Activated naive CD8-positive, alpha-beta T cell treated with anti-CD3 and anti-CD28 coated beads, Interleukin-2, amount 50 U/mL, for 24 hours (primary cell): Measurements from ENCODE around the gene CTRL.
"Not testable (repeated sequence)": the region's sequence is repeated elsewhere in the genome, so short reads cannot be mapped to it uniquely, and the experiment has no call there.

Experiments
- ATAC-seq: fragments of 150-1000 bp; cut with Tn5 transposase; one replicate; pipeline ENCODE4 v1.10.0; 2021
- DNase-seq: peaks from one replicate; pipeline ENCODE4 v3.0.0; 2021
- H3K27ac Mint-ChIP-seq: one replicate; pipeline ENCODE4 v1.8.0; 2021; ENCODE audit warnings: mild to moderate bottlenecking, mixed read lengths
- H3K27me3 Mint-ChIP-seq: one replicate; pipeline ENCODE4 v1.8.0; 2021; ENCODE audit warnings: mixed read lengths
- H3K36me3 Mint-ChIP-seq: one replicate; pipeline ENCODE4 v1.8.0; 2021; ENCODE audit warnings: low read depth, mixed read lengths
- H3K4me1 Mint-ChIP-seq: one replicate; pipeline ENCODE4 v1.8.0; 2021; ENCODE audit warnings: mixed read lengths
- H3K4me3 Mint-ChIP-seq: one replicate; pipeline ENCODE4 v1.8.0; 2021; ENCODE audit warnings: mild to moderate bottlenecking, moderate library complexity, mixed read lengths
- H3K9me3 Mint-ChIP-seq: one replicate; pipeline ENCODE4 v1.8.0; 2021; ENCODE audit warnings: mixed read lengths

The CTRL gene

GRCh38 chr16:67939507-67940445, 8.1 kb upstream of the CTRL start:
- Mint-ChIP-seq H3K36me3 (peaks cover 24% of the 10 kb centered on the region), H3K27me3 (no peaks in the 10 kb centered on the region), H3K9me3 (no peaks in the 10 kb centered on the region)

GRCh38 chr16:67937713-67938112, 6.1 kb upstream of the CTRL start:
- not testable (repeated sequence) for H3K27me3 Mint-ChIP-seq, ATAC-seq, H3K9me3 Mint-ChIP-seq, DNase-seq
- peaks cover 49% of the 10 kb centered on the region for H3K4me1 Mint-ChIP-seq
- H3K27ac Mint-ChIP-seq: peak overlapping the region; percentile 100
- peak overlapping the region; percentile 100 for H3K4me3 Mint-ChIP-seq
- H3K36me3 Mint-ChIP-seq: peaks cover 37% of the 10 kb centered on the region

More at GRCh38 chr16:67939507-67940445, 8.1 kb upstream of the CTRL start:
- DNase-seq: peak; percentile 74
- peaks cover 42% of the 10 kb centered on the region for H3K4me1 Mint-ChIP-seq
- H3K4me3 Mint-ChIP-seq: peak overlapping the region; percentile 29
- peak; percentile 33 for ATAC-seq
- H3K27ac Mint-ChIP-seq: peak overlapping the region; percentile 78

DNA sequence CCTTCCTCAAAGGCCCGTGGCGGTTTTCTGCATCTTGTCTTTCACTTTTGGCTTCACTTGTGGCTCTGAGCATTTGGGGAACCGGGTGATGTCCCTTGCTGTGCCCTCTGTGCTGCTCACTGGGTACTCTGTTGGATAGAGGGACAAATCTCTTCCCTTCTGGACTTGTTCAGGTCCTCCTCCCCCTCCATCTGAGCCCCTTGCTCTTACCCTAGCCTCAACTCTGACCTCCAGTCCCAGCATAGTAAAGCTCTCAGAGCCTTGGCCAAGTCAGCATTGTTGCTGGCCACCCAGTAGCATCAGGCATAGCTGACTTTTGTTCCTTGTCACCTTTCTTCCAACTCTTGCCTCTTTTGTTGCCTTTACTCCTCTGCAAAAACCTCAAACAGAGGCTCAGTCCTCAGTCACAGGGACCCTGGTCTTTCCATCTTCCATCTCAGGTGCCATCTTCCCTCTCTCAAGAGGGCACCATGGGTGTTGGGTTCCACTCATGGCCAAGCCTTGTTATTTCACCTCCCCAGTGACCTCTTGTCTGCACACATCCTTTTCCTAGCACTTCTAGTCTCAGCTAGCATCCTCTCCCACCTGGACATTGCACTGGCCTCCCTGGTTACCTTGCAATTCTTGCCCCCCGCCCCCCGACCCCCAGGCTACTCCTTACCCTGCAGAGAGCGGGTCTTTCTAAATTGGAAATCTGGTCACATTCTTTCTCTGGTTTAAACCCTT, 5.4 kb upstream of the CTRL start:
- Mint-ChIP-seq H3K4me1 (peaks cover 47% of the 10 kb centered on the region), H3K27me3 (no peaks in the 10 kb centered on the region), H3K4me3 (peak overlapping the region; percentile 100), H3K9me3 (no peaks in the 10 kb centered on the region), H3K27ac (peak overlapping the region; percentile 100), H3K36me3 (peaks cover 40% of the 10 kb centered on the region)
- DNase-seq (peak; percentile 74), ATAC-seq (peak; percentile 44)

DNA sequence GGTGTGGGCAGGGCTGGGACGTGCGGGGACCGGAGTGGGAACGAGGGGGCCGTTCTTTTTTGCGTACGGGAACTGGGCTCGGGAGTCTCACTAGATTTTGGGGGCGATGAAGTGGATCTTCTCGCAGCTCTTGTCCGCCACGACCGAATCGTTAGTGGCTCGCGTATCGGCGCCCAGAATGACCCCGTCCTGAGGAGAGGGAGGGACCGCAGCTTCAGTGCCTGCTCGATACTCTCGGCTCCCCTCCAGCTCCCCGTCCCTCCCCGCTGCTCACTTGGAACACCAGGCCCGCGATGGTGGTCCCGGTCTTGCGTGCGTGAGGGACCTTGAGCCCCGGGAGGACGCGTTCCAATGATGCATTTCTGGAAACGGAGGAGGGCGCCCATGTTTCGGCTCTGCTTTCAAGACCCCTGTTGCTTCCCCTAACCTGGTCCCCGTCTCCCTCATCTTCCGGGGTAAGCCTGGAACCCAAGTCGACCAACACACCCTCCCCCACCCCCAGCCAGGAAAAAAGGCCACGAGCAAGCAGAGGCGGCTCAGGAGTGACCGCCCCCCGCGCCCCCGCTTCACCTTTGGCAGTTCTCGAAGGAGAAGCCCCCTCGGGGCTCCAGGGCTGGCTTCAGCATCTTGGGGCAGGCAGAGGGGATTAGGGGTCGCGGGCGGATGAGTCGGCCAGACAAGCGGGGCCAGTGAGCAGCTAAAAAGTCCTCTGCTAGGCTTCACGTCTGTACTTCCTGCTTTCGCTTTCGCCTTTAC, 4.6 kb upstream of the CTRL start, which contains the start of gene PSMB10:
PSMB10 (minus strand) TSS at position 727 of the 756 bp plus-strand sequence; CDS start at position 626, 101 bp downstream.
- Mint-ChIP-seq H3K27ac (peak within 1 kb of the TSS; percentile 100), H3K27me3 (no peaks in the 10 kb centered on the region), H3K4me1 (peaks cover 41% of the 10 kb centered on the region), H3K9me3 (no peaks in the 10 kb centered on the region), H3K36me3 (peaks cover 41% of the 10 kb centered on the region), H3K4me3 (peak within 1 kb of the TSS; percentile 100)
- peak; percentile 61 for DNase-seq
- peak; percentile 11 for ATAC-seq

DNA sequence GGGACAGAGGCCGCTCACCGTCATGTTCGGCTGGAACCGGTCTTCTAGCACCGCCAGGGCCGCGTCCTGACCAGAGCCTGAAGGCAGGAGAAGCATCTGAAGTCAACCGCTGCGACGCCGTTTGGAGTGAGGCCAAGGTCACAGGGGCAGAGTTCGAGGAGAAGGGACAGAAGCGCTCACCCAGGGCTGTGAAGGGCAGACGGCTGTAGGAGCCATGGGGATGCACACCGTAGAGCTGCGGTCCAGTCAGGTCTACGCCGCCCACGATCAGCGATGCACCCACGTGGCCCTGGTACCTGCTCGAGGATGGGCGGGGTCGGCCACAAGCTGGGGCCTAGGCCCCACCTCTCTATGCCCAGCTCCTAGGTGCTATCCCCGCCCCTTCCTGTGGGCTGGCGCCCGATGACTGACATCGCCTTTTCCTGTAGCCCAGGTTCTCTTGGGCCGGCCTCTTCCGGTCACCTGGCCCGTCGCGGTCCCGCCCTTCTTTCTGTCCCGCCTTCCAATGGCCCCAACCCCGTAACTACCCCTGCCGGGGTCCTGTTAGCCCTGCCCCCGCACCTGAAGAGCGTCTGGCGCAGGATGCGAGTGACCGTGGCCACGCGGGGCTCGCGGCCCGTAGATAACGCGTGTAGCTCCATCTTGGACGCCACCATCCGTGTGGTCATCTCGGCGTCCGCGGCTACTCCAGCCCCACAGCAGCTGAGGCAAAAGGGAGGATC, 3.9 kb upstream of the CTRL start:
- peak; percentile 96 for DNase-seq
- H3K27ac Mint-ChIP-seq: peak overlapping the region; percentile 100
- ATAC-seq: peak; percentile 91
- H3K4me3 Mint-ChIP-seq: peak overlapping the region; percentile 100
- H3K9me3 Mint-ChIP-seq: no peaks in the 10 kb centered on the region
- peaks cover 41% of the 10 kb centered on the region for H3K4me1 Mint-ChIP-seq
- no peaks in the 10 kb centered on the region for H3K27me3 Mint-ChIP-seq
- H3K36me3 Mint-ChIP-seq: peaks cover 41% of the 10 kb centered on the region

DNA sequence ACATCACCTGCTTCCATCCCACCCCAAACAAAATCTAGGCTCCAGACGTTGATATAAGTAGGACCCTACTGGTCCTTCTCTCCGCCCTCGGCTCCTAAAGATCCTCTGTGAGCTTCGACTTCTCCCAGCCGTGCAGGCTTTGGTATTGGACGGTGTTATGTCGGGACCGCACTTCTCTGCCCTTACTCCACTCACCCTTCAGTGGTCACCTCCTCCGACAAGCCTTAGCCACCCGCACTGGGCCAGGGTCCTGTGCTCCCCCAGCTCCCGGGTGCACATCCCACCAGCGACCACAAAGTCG, 3.4 kb upstream of the CTRL start:
- Mint-ChIP-seq H3K36me3 (peaks cover 41% of the 10 kb centered on the region), H3K27me3 (no peaks in the 10 kb centered on the region), H3K4me3 (peak overlapping the region; percentile 100), H3K27ac (peak overlapping the region; percentile 100), H3K4me1 (peaks cover 36% of the 10 kb centered on the region), H3K9me3 (no peaks in the 10 kb centered on the region)
- DNase-seq (no peak), ATAC-seq (no peak)

- ATAC-seq (no peak), DNase-seq (no peak)
- peaks cover 31% of the 10 kb centered on the region for H3K4me1 Mint-ChIP-seq
- peaks cover 41% of the 10 kb centered on the region for H3K36me3 Mint-ChIP-seq
- H3K9me3 Mint-ChIP-seq: no peaks in the 10 kb centered on the region
- peak overlapping the region; percentile 100 for H3K27ac Mint-ChIP-seq
- H3K4me3 Mint-ChIP-seq: peak overlapping the region; percentile 100
- no peaks in the 10 kb centered on the region for H3K27me3 Mint-ChIP-seq
These were observed 2.8 kb upstream of the CTRL start for GRCh38 chr16:67934306-67935100.

- Mint-ChIP-seq H3K27ac (peak overlapping the region; percentile 100), H3K36me3 (peaks cover 41% of the 10 kb centered on the region), H3K9me3 (no peaks in the 10 kb centered on the region), H3K4me3 (peak overlapping the region; percentile 100), H3K4me1 (peaks cover 24% of the 10 kb centered on the region), H3K27me3 (no peaks in the 10 kb centered on the region)
- DNase-seq: no peak
- no peak for ATAC-seq
These were observed 2.1 kb upstream of the CTRL start for GRCh38 chr16:67933805-67934204.

GRCh38 chr16:67932462-67932840, 789 bp upstream of the CTRL start:
- Mint-ChIP-seq H3K27me3 (no peaks in the 10 kb centered on the region), H3K4me3 (no peak overlapping the region), H3K4me1 (peaks cover 22% of the 10 kb centered on the region), H3K36me3 (peaks cover 41% of the 10 kb centered on the region), H3K9me3 (no peaks in the 10 kb centered on the region), H3K27ac (peak overlapping the region; percentile 54)
- no peak for ATAC-seq
- no peak for DNase-seq

DNA sequence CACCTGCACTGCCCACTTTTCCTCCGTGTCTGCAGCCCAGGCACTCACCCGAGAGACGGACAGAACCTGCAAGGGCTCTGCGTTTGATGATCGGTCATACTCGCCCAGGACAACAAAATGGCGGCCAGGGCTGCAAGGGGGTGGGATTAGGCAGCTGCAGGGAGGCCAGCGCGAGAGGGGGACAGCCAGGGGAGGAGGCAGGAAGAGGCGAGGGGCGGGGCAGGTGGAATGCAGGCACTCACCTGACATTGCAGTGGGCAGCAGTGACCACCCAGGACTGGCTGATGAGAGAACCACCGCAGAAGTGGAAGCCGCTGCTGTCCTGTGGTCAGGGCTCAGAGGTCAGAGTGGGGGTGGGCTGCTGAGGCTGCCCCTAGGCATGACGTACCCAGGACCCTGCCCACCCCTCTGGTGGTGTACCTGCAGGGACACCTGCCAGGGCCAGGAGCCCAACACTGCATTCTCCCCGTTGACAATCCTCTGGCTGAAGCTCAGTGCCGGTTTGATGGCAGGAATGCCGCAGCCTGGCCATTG, 917 bp downstream of the CTRL start:
- ATAC-seq (no peak), DNase-seq (no peak)
- no peaks in the 10 kb centered on the region for H3K27me3 Mint-ChIP-seq
- H3K9me3 Mint-ChIP-seq: no peaks in the 10 kb centered on the region
- peaks cover 15% of the 10 kb centered on the region for H3K4me1 Mint-ChIP-seq
- H3K4me3 Mint-ChIP-seq: no peak overlapping the region
- no peak overlapping the region for H3K27ac Mint-ChIP-seq
- peaks cover 28% of the 10 kb centered on the region for H3K36me3 Mint-ChIP-seq

- Mint-ChIP-seq H3K36me3 (peaks cover 22% of the 10 kb centered on the region), H3K27me3 (no peaks in the 10 kb centered on the region), H3K4me1 (peaks cover 11% of the 10 kb centered on the region), H3K4me3 (no peak overlapping the region), H3K9me3 (no peaks in the 10 kb centered on the region), H3K27ac (no peak overlapping the region)
- ATAC-seq (no peak), DNase-seq (no peak)
These were observed 1.5 kb downstream of the CTRL start for GRCh38 chr16:67930191-67930590.

DNA sequence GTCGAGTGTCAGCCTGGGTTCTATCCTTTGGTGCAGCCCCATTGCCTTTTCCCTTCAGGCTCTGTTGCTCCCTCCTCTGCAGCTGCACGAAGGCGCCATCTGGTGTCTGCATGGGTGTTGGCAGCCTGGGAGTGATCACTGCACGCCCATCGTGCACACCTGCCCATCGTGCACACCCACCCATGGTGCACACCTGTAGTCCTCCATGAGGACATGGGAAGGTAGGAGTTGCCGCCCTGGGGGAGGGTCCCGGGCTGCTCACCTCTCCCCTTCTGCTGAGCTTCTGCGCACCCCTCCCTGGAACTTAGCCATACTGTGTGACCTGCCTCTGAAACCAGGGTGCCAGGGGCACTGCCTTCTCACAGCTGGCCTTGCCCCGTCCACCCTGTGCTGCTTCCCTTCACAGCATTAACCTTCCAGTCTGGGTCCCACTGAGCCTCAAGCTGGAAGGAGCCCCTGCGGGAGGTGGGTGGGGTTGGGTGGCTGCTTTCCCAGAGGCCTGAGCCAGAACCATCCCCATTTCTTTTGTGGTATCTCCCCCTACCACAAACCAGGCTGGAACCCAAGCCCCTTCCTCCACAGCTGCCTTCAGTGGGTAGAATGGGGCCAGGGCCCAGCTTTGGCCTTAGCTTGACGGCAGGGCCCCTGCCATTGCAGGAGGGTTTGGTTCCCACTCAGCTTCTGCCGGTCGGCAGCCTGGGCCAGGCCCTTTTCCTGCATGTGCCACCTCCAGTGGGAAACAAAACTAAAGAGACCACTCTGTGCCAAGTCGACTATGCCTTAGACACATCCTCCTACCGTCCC, 2.9 kb downstream of the CTRL start:
- H3K36me3 Mint-ChIP-seq: peaks cover 9% of the 10 kb centered on the region
- H3K9me3 Mint-ChIP-seq: no peaks in the 10 kb centered on the region
- H3K27me3 Mint-ChIP-seq: no peaks in the 10 kb centered on the region
- peaks cover 4% of the 10 kb centered on the region for H3K4me1 Mint-ChIP-seq
- ATAC-seq (peak; percentile 80), DNase-seq (peak; percentile 84)
- no peak overlapping the region for H3K4me3 Mint-ChIP-seq
- no peak overlapping the region for H3K27ac Mint-ChIP-seq
